Keratinocyte (primary cell): Measurements from ENCODE around the gene REXO2. TPM values are rescaled to one million over a fixed set of nuclear protein-coding genes. Genes with fewer than 3 reads are reported as not detected.

Source experiments
- DNase-seq: peaks from one replicate; pipeline ENCODE4 v3.0.0-alpha.2; 2011; ENCODE audit warnings: low read depth, missing footprints, low spot score
- FAIRE-seq: peaks from 2 replicates; lab custom pipeline; 2011; peaks lifted over from hg19 to GRCh38; lab: Jason Lieb, UNC
- H2AFZ ChIP-seq: 2 replicates; pipeline ENCODE4 v1.6.0; 2012; ENCODE audit warnings: low read length, control low read depth, inconsistent platforms; ENCODE audit not compliant: control insufficient read depth
- H3K27ac ChIP-seq: 2 replicates; pipeline ENCODE4 v1.5.1; 2011; ENCODE audit warnings: low read length; ENCODE audit not compliant: control insufficient read depth, insufficient read depth
- H3K27me3 ChIP-seq: 3 replicates; pipeline ENCODE4 v1.6.0; 2011; ENCODE audit warnings: low read length; ENCODE audit not compliant: control insufficient read depth, insufficient read depth; ENCODE audit errors: extremely low read depth
- H3K36me3 ChIP-seq, 2 experiments: 2 replicates in 1 of 2; 3 replicates in 1 of 2; pipeline ENCODE4 v1.5.1; 2011; ENCODE audit warnings: low read length in 2 of 2, mild to moderate bottlenecking in 1 of 2; ENCODE audit not compliant: control insufficient read depth in 2 of 2, insufficient read depth in 2 of 2; ENCODE audit errors: extremely low read depth in 1 of 2
- H3K4me1 ChIP-seq: 3 replicates; pipeline ENCODE4 v1.5.1; 2011; ENCODE audit warnings: low read length; ENCODE audit not compliant: control insufficient read depth, insufficient read depth; ENCODE audit errors: extremely low read depth
- H3K4me2 ChIP-seq: 3 replicates; pipeline ENCODE4 v1.6.0; 2011; ENCODE audit warnings: low read depth, low read length; ENCODE audit not compliant: control insufficient read depth, insufficient read depth; ENCODE audit errors: extremely low read depth
- H3K4me3 ChIP-seq, 3 experiments: fragments of 200-600 bp in 1 of 3; sonication (generic) in 1 of 3; 2 replicates in 2 of 3; 3 replicates in 1 of 3; pipeline ENCODE4 v1.5.1; 2011 to 2016; ENCODE audit warnings: low read length in 3 of 3, mild to moderate bottlenecking in 3 of 3, control low read depth in 2 of 3, inconsistent platforms in 1 of 3, low read depth in 1 of 3, mixed read lengths in 1 of 3, mixed run types in 1 of 3, moderate library complexity in 1 of 3; ENCODE audit not compliant: control insufficient read depth in 2 of 3, insufficient read depth in 2 of 3; ENCODE audit errors: extremely low read depth in 1 of 3
- H3K79me2 ChIP-seq: 2 replicates; pipeline ENCODE4 v1.6.0; 2012; ENCODE audit warnings: low read length; ENCODE audit not compliant: control insufficient read depth, insufficient read depth
- H3K9ac ChIP-seq: 3 replicates; pipeline ENCODE4 v1.6.0; 2011; ENCODE audit warnings: low read length; ENCODE audit not compliant: control insufficient read depth, insufficient read depth; ENCODE audit errors: extremely low read depth
- H3K9me1 ChIP-seq: 3 replicates; pipeline ENCODE4 v1.6.0; 2011; ENCODE audit warnings: low read length; ENCODE audit not compliant: control insufficient read depth, insufficient read depth; ENCODE audit errors: extremely low read depth
- H3K9me3 ChIP-seq: 2 replicates; pipeline ENCODE4 v1.5.1; 2012; ENCODE audit warnings: low read depth, low read length; ENCODE audit not compliant: control insufficient read depth
- H4K20me1 ChIP-seq: 3 replicates; pipeline ENCODE4 v1.6.0; 2011; ENCODE audit warnings: low read length; ENCODE audit not compliant: control insufficient read depth, insufficient read depth; ENCODE audit errors: extremely low read depth
- EZH2 ChIP-seq: IDR thresholded peaks from one replicate; pipeline ENCODE4 v1.6.1; 2012; ENCODE audit warnings: inconsistent platforms, mild to moderate bottlenecking, low read length, moderate library complexity
- dilution Hi-C: fragments of 300-500 bp; cut with MboI; formaldehyde crosslinking; loops from one replicate; pipeline ENCODE4 v1.7.0; 2020; ENCODE audit warnings: low sequenced_read_pairs; ENCODE audit not compliant: extremely low pct_ligation_motif_present
- polyA plus RNA-seq, 5 experiments: library from polyadenylated mRNA; depleted of rRNA in 3 of 5; stranded (reverse) in 3 of 5; stranded (forward) in 1 of 5; unstranded in 1 of 5; fragments of >200 nt; gene quantifications; 1 replicate in 1 of 5; 2 replicates in 3 of 5; 3 replicates in 1 of 5; pipeline versions ENCODE4 v1.2.1 to v1.2.3, GENCODE V29; 2011 to 2012; ENCODE audit warnings: missing spikeins in 2 of 5, low read depth in 1 of 5, low replicate concordance in 1 of 5
- TF ChIP-seq, protein P1 (sequence below), 3 experiments: IDR thresholded peaks in 1 of 3; conservative IDR thresholded peaks in 1 of 3; optimal IDR thresholded peaks in 1 of 3; 2 replicates in 2 of 3; 3 replicates in 1 of 3; pipeline versions ENCODE3 to v1.5.1; 2011; ENCODE audit warnings: low read length in 3 of 3, mild to moderate bottlenecking in 3 of 3, moderate library complexity in 2 of 3, control low read depth in 1 of 3, inconsistent platforms in 1 of 3; ENCODE audit not compliant: insufficient read depth in 2 of 3; ENCODE audit errors: extremely low read depth in 1 of 3

REXO2 gene
- polyA plus RNA-seq, 1 donor (not counting 4 experiments of a cell fraction or from before 2014, with no cell fraction given) = 381 TPM

DNA sequence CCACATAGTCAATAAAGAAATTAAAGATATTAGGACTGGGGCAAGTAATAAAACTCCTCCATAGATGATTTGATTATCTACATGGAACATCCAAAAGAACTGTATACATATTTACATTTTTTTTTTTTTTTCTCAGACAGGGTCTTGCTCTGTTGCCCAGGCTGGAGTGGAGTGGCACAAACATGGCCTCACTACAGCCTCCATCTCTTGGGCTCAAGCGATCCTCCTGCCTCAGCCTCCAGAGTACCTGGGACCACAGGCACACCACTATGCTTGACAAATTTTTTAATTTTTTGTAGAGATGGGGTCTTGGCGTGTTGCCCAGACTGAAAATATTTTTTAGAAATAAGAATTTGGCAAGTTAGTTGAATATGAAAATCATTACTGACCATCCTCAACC, 24.7 kb downstream of the REXO2 start:
- Histone ChIP-seq H3K27me3 (no peaks in the 10 kb centered on the region), H3K9ac (no peak overlapping the region), H3K79me2 (no peaks in the 10 kb centered on the region), H3K9me1 (no peaks in the 10 kb centered on the region), H3K27ac (no peak overlapping the region), H3K9me3 (no peaks in the 10 kb centered on the region), H2AFZ (no peak overlapping the region), H3K4me1 (no peaks in the 10 kb centered on the region), H3K36me3 (no peaks in the 10 kb centered on the region), H4K20me1 (no peaks in the 10 kb centered on the region), H3K4me3 (no peak overlapping the region), H3K4me2 (no peak overlapping the region)
- DNase-seq (no peak), FAIRE-seq (no peak)
- dilution Hi-C loops = no loop called here
- no peak for TF ChIP-seq EZH2
- TF ChIP-seq, protein P1, sequence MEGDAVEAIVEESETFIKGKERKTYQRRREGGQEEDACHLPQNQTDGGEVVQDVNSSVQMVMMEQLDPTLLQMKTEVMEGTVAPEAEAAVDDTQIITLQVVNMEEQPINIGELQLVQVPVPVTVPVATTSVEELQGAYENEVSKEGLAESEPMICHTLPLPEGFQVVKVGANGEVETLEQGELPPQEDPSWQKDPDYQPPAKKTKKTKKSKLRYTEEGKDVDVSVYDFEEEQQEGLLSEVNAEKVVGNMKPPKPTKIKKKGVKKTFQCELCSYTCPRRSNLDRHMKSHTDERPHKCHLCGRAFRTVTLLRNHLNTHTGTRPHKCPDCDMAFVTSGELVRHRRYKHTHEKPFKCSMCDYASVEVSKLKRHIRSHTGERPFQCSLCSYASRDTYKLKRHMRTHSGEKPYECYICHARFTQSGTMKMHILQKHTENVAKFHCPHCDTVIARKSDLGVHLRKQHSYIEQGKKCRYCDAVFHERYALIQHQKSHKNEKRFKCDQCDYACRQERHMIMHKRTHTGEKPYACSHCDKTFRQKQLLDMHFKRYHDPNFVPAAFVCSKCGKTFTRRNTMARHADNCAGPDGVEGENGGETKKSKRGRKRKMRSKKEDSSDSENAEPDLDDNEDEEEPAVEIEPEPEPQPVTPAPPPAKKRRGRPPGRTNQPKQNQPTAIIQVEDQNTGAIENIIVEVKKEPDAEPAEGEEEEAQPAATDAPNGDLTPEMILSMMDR (optimal IDR thresholded peaks at IDR 0.05 in 1 of 3, IDR thresholded peaks at IDR 0.05 in 1 of 3, conservative IDR thresholded peaks at IDR 0.05 in 1 of 3; ENCODE audit: extremely low read depth in 1 of 3, insufficient read depth in 2 of 3, low read length in 3 of 3) = no peak

DNA sequence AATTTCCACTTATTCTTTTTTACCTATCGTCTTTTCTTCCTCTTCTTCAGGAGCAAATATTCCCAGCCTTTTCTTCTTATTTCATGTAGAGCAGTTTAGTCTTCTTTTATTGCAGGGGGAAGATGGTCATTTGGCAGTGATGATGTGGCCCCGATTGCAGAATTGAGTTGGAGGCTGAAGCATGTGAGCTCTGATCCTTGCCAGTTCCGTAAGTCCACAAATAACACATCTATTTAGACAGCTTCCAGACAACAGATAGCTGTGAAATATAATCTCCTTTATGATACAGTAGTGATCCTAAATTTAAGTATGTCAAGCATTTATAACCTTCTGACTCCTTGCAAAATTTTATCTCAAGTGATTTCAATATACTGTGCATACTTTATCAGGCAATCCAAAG, 27.5 kb downstream of the REXO2 start:
- H3K79me2 ChIP-seq = no peaks in the 10 kb centered on the region
- no peak overlapping the region for H3K4me3 ChIP-seq
- H3K4me2 ChIP-seq = no peak overlapping the region
- H3K9ac ChIP-seq = no peak overlapping the region
- H2AFZ ChIP-seq = no peak overlapping the region
- no peak for FAIRE-seq
- H3K4me1 ChIP-seq = no peaks in the 10 kb centered on the region
- no peaks in the 10 kb centered on the region for H3K27me3 ChIP-seq
- no peaks in the 10 kb centered on the region for H3K9me1 ChIP-seq
- H4K20me1 ChIP-seq = no peaks in the 10 kb centered on the region
- dilution Hi-C loops = no loop called here
- H3K27ac ChIP-seq = no peak overlapping the region
- no peaks in the 10 kb centered on the region for H3K36me3 ChIP-seq
- TF ChIP-seq EZH2 = no peak
- TF ChIP-seq, protein P1 (optimal IDR thresholded peaks at IDR 0.05 in 1 of 3, IDR thresholded peaks at IDR 0.05 in 1 of 3, conservative IDR thresholded peaks at IDR 0.05 in 1 of 3; ENCODE audit: extremely low read depth in 1 of 3, insufficient read depth in 2 of 3, low read length in 3 of 3) = no peak
- no peaks in the 10 kb centered on the region for H3K9me3 ChIP-seq
- no peak for DNase-seq
